ENCODE results near the gene TRMO.
"Not testable (repeated sequence)": the region's sequence is repeated elsewhere in the genome, so short reads cannot be mapped to it uniquely, and the experiment has no call there.

The TRMO gene

GRCh38 chr9:97954550-97954989 lies 32.3 kb upstream of the TRMO start:
- no peaks in the 10 kb centered on the region; the same call in 1 of the 2 replicates for H3K9me3 ChIP-seq
- peak; percentile 44 to 61 for DNase-seq (ENCODE audit: low spot score in 2 of 2)
- H3K27me3 ChIP-seq (ENCODE audit: low read depth) = peaks cover 8% of the 10 kb centered on the region
- no peaks in the 10 kb centered on the region for H3K4me1 ChIP-seq
- no peak overlapping the region for H3K4me3 ChIP-seq
- in situ Hi-C loops (cut with MboI; ENCODE audit: low sequenced_read_pairs) = no loop called here
- H3K36me3 ChIP-seq (replicated peaks) = no peaks in the 10 kb centered on the region

GRCh38 chr9:97950873-97951272 lies 28.6 kb upstream of the TRMO start:
- in situ Hi-C loops (cut with MboI; ENCODE audit: low sequenced_read_pairs); H3K36me3 ChIP-seq (replicated peaks): not testable (repeated sequence)
- peak in 1 of 2 experiments; percentile 35 for DNase-seq (ENCODE audit: low spot score in 2 of 2)

GRCh38 chr9:97947094-97947493 lies 24.8 kb upstream of the TRMO start:
- H3K36me3 ChIP-seq (replicated peaks); DNase-seq (ENCODE audit: low spot score in 2 of 2); H3K4me3 ChIP-seq; H3K4me1 ChIP-seq; H3K9me3 ChIP-seq; in situ Hi-C loops (cut with MboI; ENCODE audit: low sequenced_read_pairs): not testable (repeated sequence)
- H3K27me3 ChIP-seq (ENCODE audit: low read depth) = peaks cover 42% of the 10 kb centered on the region

More at GRCh38 chr9:97950873-97951272, 28.6 kb upstream of the TRMO start:
- not testable (repeated sequence) for H3K9me3 ChIP-seq, H3K4me3 ChIP-seq, H3K4me1 ChIP-seq
- H3K27me3 ChIP-seq (ENCODE audit: low read depth) = peaks cover 26% of the 10 kb centered on the region

- DNase-seq (ENCODE audit: low spot score in 2 of 2); H3K9me3 ChIP-seq; H3K4me1 ChIP-seq; H3K36me3 ChIP-seq (replicated peaks); H3K4me3 ChIP-seq; in situ Hi-C loops (cut with MboI; ENCODE audit: low sequenced_read_pairs): not testable (repeated sequence)
- peaks cover 49% of the 10 kb centered on the region for H3K27me3 ChIP-seq (ENCODE audit: low read depth)
Measured at GRCh38 chr9:97945470-97945869, 23.2 kb upstream of the TRMO start.

GRCh38 chr9:97944612-97945011 lies 22.3 kb upstream of the TRMO start:
- no peaks in the 10 kb centered on the region for H3K36me3 ChIP-seq (replicated peaks)
- H3K4me3 ChIP-seq = no peak overlapping the region
- no peaks in the 10 kb centered on the region; the same call in 1 of the 2 replicates for H3K9me3 ChIP-seq
- peaks cover 44% of the 10 kb centered on the region for H3K27me3 ChIP-seq (ENCODE audit: low read depth)
- no peaks in the 10 kb centered on the region for H3K4me1 ChIP-seq
- in situ Hi-C loops (cut with MboI; ENCODE audit: low sequenced_read_pairs) = no loop called here
- DNase-seq (ENCODE audit: low spot score in 2 of 2) = no peak

GRCh38 chr9:97943308-97943855 lies 21.1 kb upstream of the TRMO start:
- no peaks in the 10 kb centered on the region for H3K9me3 ChIP-seq
- in situ Hi-C loops (cut with MboI; ENCODE audit: low sequenced_read_pairs) = no loop called here
- peaks cover 44% of the 10 kb centered on the region for H3K27me3 ChIP-seq (ENCODE audit: low read depth)
- no peak for DNase-seq (ENCODE audit: low spot score in 2 of 2)
- no peaks in the 10 kb centered on the region for H3K4me1 ChIP-seq
- H3K4me3 ChIP-seq = no peak overlapping the region
- no peaks in the 10 kb centered on the region for H3K36me3 ChIP-seq (replicated peaks)

GRCh38 chr9:97941323-97941722 lies 19.0 kb upstream of the TRMO start:
- Histone ChIP-seq H3K9me3 (no peaks in the 10 kb centered on the region), H3K4me1 (no peaks in the 10 kb centered on the region), H3K4me3 (no peak overlapping the region), H3K36me3 (replicated peaks) (no peaks in the 10 kb centered on the region), H3K27me3 (ENCODE audit: low read depth) (peaks cover 52% of the 10 kb centered on the region)
- in situ Hi-C loops (cut with MboI; ENCODE audit: low sequenced_read_pairs) = no loop called here
- DNase-seq (ENCODE audit: low spot score in 2 of 2) = no peak

DNA sequence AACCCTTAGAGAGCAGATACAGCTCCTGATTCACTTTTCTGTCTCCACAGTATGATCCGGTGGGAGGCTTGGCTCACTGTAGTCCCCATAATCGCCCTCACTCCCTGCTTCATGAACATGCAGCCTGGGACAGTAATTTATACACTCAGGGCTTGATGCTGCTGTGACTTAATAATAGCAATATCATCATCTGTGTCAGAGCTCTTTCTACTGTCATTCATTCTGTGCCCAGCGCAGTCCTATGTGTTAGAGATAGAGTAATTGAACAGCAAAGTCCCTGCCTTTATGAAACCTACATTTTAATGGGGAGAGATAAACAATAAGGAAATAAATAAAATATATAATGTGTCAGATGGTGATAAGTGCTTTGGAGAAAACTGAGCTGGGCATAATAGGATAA lies 18.4 kb upstream of the TRMO start:
- Histone ChIP-seq H3K27me3 (ENCODE audit: low read depth) (peaks cover 56% of the 10 kb centered on the region), H3K36me3 (replicated peaks) (no peaks in the 10 kb centered on the region), H3K4me3 (no peak overlapping the region), H3K4me1 (no peaks in the 10 kb centered on the region), H3K9me3 (no peaks in the 10 kb centered on the region)
- in situ Hi-C loops (cut with MboI; ENCODE audit: low sequenced_read_pairs) = no loop called here
- no peak for DNase-seq (ENCODE audit: low spot score in 2 of 2)

- Histone ChIP-seq H3K36me3 (replicated peaks) (no peaks in the 10 kb centered on the region), H3K9me3 (no peaks in the 10 kb centered on the region), H3K27me3 (ENCODE audit: low read depth) (peaks cover 60% of the 10 kb centered on the region), H3K4me3 (no peak overlapping the region), H3K4me1 (no peaks in the 10 kb centered on the region)
- no peak for DNase-seq (ENCODE audit: low spot score in 2 of 2)
- in situ Hi-C loops (cut with MboI; ENCODE audit: low sequenced_read_pairs) = no loop called here
Measured at GRCh38 chr9:97940233-97940632, 17.9 kb upstream of the TRMO start.

- in situ Hi-C loops (cut with MboI; ENCODE audit: low sequenced_read_pairs) = no loop called here
- H3K27me3 ChIP-seq (ENCODE audit: low read depth) = peaks cover 69% of the 10 kb centered on the region
- H3K4me3 ChIP-seq = no peak within 1 kb of the TSS
- H3K4me1 ChIP-seq = no peaks in the 10 kb centered on the region
- H3K9me3 ChIP-seq = no peaks in the 10 kb centered on the region
- no peaks in the 10 kb centered on the region for H3K36me3 ChIP-seq (replicated peaks)
- no peak for DNase-seq (ENCODE audit: low spot score in 2 of 2)
Measured at GRCh38 chr9:97938081-97938644, 15.9 kb upstream of the TRMO start, which contains the start of gene HEMGN. Gene HEMGN, minus strand, starts transcription at chr9:97938172. Its CDS starts 36 bp downstream, at chr9:97938136.

- no peaks in the 10 kb centered on the region for H3K4me1 ChIP-seq
- no peak overlapping the region for H3K4me3 ChIP-seq
- no peak for DNase-seq (ENCODE audit: low spot score in 2 of 2)
- in situ Hi-C loops (cut with MboI; ENCODE audit: low sequenced_read_pairs) = no loop called here
- H3K9me3 ChIP-seq = no peaks in the 10 kb centered on the region
- no peaks in the 10 kb centered on the region for H3K36me3 ChIP-seq (replicated peaks)
- peaks cover 65% of the 10 kb centered on the region for H3K27me3 ChIP-seq (ENCODE audit: low read depth)
Measured at GRCh38 chr9:97936998-97937397, 14.7 kb upstream of the TRMO start.

DNA sequence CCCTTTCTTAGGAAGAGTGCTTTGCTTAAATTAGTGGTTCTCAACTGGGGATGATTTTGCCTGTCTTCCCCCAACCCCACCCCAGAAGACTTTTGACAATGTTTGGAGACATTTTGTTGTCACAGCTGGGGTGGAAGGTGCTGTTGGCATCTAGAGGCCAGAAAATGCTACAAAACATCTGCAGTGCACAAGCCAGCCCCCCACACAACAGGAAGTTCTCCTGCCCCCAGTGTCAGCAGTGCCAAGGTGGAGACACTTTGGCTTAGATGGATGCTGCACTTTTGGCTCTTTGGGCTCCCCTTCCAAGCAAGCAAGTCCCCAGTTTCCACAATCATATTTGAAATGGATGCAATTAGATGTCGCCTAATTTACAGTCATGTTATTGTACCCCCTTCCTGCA lies 13.0 kb upstream of the TRMO start:
- no peak for DNase-seq (ENCODE audit: low spot score in 2 of 2)
- in situ Hi-C loops (cut with MboI; ENCODE audit: low sequenced_read_pairs) = no loop called here
- Histone ChIP-seq H3K27me3 (ENCODE audit: low read depth) (peaks cover 75% of the 10 kb centered on the region), H3K4me3 (no peak overlapping the region), H3K4me1 (no peaks in the 10 kb centered on the region), H3K9me3 (no peaks in the 10 kb centered on the region), H3K36me3 (replicated peaks) (no peaks in the 10 kb centered on the region)

GRCh38 chr9:97934321-97935115 lies 12.2 kb upstream of the TRMO start:
- peak in 1 of 2 experiments; percentile 9 for DNase-seq (ENCODE audit: low spot score in 2 of 2)
- in situ Hi-C loops (cut with MboI; ENCODE audit: low sequenced_read_pairs) = no loop called here
- peaks cover 78% of the 10 kb centered on the region for H3K27me3 ChIP-seq (ENCODE audit: low read depth)
- H3K9me3 ChIP-seq = no peaks in the 10 kb centered on the region
- H3K4me3 ChIP-seq = no peak overlapping the region
- no peaks in the 10 kb centered on the region for H3K4me1 ChIP-seq
- no peaks in the 10 kb centered on the region for H3K36me3 ChIP-seq (replicated peaks)

DNA sequence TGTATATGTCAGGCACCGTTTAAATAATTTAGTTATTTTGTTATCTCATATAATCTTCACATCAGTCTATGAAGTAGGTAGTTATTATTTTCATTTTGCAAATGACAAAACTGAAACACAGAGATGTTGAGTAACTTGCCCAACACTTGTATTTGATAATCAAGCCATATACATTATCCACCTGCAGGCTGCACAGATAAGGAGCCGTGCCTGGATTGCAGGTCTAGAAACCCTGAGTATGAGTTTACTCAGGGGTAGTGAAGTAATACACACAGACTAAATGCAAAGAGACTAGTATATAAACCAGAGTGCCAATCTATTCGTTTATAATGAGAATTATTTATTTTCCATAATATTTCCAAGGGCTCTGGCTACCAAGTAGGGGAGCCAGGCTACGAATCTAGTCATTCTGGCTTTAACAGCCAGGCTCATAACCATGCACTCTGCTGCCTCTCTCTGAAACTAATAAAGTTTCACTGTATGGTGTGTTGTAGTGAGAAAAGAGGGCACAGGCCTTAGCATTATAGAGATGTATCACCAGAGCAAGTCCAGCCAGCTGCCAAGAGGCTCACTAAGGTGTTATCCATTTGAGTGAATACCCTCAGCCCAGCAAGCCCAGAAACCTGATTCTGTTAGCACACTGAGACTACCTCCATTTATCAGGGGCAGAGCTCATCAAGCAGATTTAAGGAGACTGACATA lies 11.1 kb upstream of the TRMO start:
- Histone ChIP-seq H3K9me3 (no peaks in the 10 kb centered on the region), H3K27me3 (ENCODE audit: low read depth) (peaks cover 78% of the 10 kb centered on the region), H3K4me3 (no peak overlapping the region), H3K4me1 (no peaks in the 10 kb centered on the region), H3K36me3 (replicated peaks) (no peaks in the 10 kb centered on the region)
- DNase-seq (ENCODE audit: low spot score in 2 of 2) = no peak
- in situ Hi-C loops (cut with MboI; ENCODE audit: low sequenced_read_pairs) = no loop called here

Data from HAP-1 (cell line).